GM23248 (cell line): ENCODE results near the gene RAD50.
"Not testable (repeated sequence)": the region's sequence is repeated elsewhere in the genome, so short reads cannot be mapped to it uniquely, and the experiment has no call there.

Experiments
- EZH2 ChIP-seq: fragments of 200-600 bp; sonication (generic); IDR thresholded peaks from 2 replicates; pipeline ENCODE4 v1.6.1; 2018; ENCODE audit warnings: antibody characterized with exemption, mild to moderate bottlenecking; ENCODE audit not compliant: insufficient read depth, poor library complexity, severe bottlenecking
- EZH2phosphoT487 ChIP-seq: fragments of 200-600 bp; sonication (generic); IDR thresholded peaks from 2 replicates; pipeline ENCODE4 v1.6.1; 2018; ENCODE audit warnings: antibody characterized with exemption, moderate library complexity, mild to moderate bottlenecking, low read depth; ENCODE audit not compliant: insufficient read depth

DNA sequence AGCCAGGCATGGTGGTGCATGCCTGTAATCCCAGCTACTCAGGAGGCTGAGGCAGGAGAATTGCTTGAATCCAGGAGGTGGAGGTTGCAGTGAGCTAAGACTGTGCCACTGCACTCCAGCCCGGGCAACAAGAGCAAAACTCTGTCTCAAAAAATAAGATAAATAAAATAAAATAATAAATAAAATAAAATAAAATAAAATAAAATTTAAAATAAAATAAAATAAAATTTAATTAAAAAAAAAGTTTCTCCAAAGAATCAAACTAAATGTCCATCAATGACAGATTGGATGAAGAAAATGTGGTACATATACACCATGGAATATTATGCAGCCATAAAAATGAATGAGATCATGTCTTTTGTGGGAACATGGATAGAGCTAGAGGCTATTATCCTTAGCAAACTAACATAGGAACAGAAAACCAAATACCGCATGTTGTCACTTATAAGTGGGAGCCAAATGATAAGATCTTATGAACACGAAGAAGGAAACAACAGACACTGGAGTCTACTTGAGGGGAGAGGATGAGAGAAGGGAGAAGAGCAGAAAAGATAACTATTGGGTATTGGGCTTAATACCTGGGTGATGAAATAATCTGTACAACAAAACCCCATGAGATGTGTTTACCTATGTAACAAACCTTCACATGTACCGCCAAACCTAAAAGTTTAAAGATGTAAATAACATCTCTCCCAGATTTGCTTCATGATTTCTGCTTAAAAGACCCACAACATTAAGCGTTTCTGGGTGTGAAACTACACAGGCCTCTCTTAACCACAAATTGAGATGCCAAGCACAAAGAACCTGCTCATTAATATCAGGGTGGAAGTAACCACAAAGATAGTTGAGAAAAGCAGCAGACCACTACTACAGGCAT is 135.2 kb downstream of the RAD50 start:
- TF ChIP-seq EZH2, EZH2phosphoT487: not testable (repeated sequence)
